Testis (tissue), 3 donors: ENCODE results near the gene HSP90B1. TPM values are rescaled to one million over a fixed set of nuclear protein-coding genes. Genes with fewer than 3 reads are reported as not detected.

Source experiments
- DNase-seq: peaks from one replicate; pipeline ENCODE4 v3.0.0-alpha.2; 2019
- H3K27ac ChIP-seq, 2 donors: fragments of 200-600 bp; sonication (generic); one replicate each; pipeline ENCODE4 v1.5.1; 2019
- H3K27me3 ChIP-seq: fragments of 200-600 bp; sonication (generic); one replicate; pipeline ENCODE4 v1.5.1; 2019
- H3K36me3 ChIP-seq: fragments of 200-600 bp; sonication (generic); one replicate; pipeline ENCODE4 v1.5.1; 2017; ENCODE audit warnings: low read depth; ENCODE audit errors: missing control alignments
- H3K4me1 ChIP-seq: fragments of 200-600 bp; sonication (generic); one replicate; pipeline ENCODE4 v1.5.1; 2019
- H3K4me3 ChIP-seq, 2 donors: fragments of 200-600 bp; sonication (generic); one replicate each; pipeline ENCODE4 v1.5.1; 2017 to 2019
- H3K9me3 ChIP-seq: fragments of 200-600 bp; sonication (generic); one replicate; pipeline ENCODE4 v1.5.1; 2017
- CTCF ChIP-seq, 3 experiments: fragments of 450-650 bp in 2 of 3; fragments of 200-600 bp in 1 of 3; sonication (generic) in 1 of 3; IDR thresholded peaks; one replicate each; pipeline ENCODE4 v1.5.1; 2016 to 2019; ENCODE audit warnings: antibody characterized with exemption in 3 of 3, mild to moderate bottlenecking in 2 of 3, moderate library complexity in 1 of 3
- POLR2A ChIP-seq: fragments of 450-650 bp; IDR thresholded peaks from one replicate; pipeline ENCODE4 v1.6.1; 2017; ENCODE audit warnings: antibody characterized with exemption, mild to moderate bottlenecking, moderate library complexity
- WGBS, 2 donors: methylation state at CpG; one replicate each; pipeline ENCODE4 v1.1.5; 2018; 5-methylcytosine and 5-hydroxymethylcytosine counted together
- intact Hi-C: fragments of 100-400 bp; cut with DNase I; formaldehyde crosslinking; loops from one replicate; pipeline ENCODE4 v1.15.1; 2023; ENCODE audit warnings: low total_unique reads
- polyA plus RNA-seq: library from polyadenylated mRNA; stranded (reverse); fragments of 350-450 nt; fragmentation: Illumina TruSeq; extraction: RNeasy Lipid Tissue Mini Kit (QIAGEN cat#74804); gene quantifications from one replicate; pipeline ENCODE4 v1.2.3, GENCODE V29; 2014; ENCODE audit warnings: low read depth, low replicate concordance; ENCODE audit not compliant: insufficient read depth
- total RNA-seq, 2 donors: library from RNA; depleted of rRNA; stranded (reverse); fragments of >200 nt; gene quantifications; one replicate each; pipeline ENCODE4 v1.2.3, GENCODE V29; 2016

Gene HSP90B1
- total and polyA plus RNA-seq, 3 donors from 2014 or later = 257 to 265 (median 259) TPM

DNA sequence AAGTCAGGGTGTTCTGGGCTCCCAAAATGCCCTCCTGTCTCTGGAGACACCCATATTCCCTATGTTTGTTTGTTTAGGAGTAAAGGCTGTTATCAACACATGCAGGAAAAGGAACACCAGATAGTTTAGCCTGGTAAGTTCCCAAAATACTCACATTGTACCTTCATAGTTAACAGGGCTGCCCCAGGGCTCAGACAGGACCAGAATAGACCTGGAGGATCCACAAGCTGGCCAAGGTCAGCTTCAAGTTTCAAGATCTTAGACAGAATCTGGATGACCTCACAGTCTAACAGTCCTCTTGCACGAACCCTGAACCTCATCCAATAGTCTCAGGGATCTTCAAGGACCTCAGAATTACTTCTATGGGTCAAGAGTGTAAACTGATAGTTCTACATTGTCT, 18.1 kb upstream of the HSP90B1 start:
- no peaks in the 10 kb centered on the region for H3K36me3 ChIP-seq
- intact Hi-C loops = no loop called here
- H3K27ac ChIP-seq = no peak overlapping the region
- H3K9me3 ChIP-seq = no peaks in the 10 kb centered on the region
- H3K4me3 ChIP-seq = no peak overlapping the region
- no peak for DNase-seq
- H3K27me3 ChIP-seq = no peaks in the 10 kb centered on the region
- no peaks in the 10 kb centered on the region for H3K4me1 ChIP-seq
- no peak for TF ChIP-seq POLR2A
- TF ChIP-seq CTCF (IDR thresholded peaks at IDR 0.05) = no peak
- WGBS, 2 donors = 43 to 50% methylated on average over 1 of the region's 1 CpG

DNA sequence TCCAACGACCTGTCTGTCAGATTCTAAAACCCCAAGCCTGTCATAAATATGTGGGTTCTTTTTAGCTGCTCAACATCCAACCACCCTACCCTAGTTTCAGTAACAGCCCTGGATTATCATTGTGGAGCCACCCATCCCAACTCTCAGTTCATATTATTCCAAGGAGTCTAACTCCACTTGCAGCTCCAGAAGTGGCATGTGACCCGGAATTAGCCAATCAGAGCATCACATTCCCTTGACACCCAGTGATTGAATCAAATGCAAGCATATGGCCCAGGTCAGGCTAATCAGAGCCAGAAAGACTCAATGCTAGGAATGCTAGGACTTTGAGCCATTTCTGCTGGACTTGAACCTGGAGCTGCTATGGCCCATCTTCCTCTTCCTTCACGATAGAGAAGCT, 17.1 kb upstream of the HSP90B1 start:
- Histone ChIP-seq H3K4me3 (no peak overlapping the region), H3K27ac (no peak overlapping the region), H3K36me3 (no peaks in the 10 kb centered on the region), H3K4me1 (no peaks in the 10 kb centered on the region), H3K27me3 (no peaks in the 10 kb centered on the region), H3K9me3 (no peaks in the 10 kb centered on the region)
- 84 to 92% methylated on average over 3 of the region's 3 CpGs for WGBS, 2 donors
- TF ChIP-seq CTCF (IDR thresholded peaks at IDR 0.05) (no peak), POLR2A (no peak)
- no peak for DNase-seq
- intact Hi-C loops = no loop called here

DNA sequence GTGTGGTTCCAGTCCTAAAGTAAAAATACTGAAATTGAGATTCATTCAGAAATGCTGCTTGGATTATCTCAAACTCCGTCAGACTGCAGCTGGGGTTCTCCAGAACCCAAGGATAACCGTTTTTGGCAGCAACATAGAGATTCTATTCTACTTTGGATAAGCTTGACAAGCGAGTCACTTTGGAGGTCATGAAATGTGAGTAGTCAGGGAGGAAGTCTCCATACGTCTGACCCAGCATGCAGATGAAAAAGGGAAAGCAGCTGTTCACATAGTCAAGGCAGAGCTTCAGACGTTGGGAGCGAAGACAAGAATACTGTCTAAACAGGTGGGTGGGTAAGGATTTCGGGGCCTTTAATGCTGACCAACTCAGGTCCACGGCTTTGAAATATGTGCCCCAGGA, 14.9 kb upstream of the HSP90B1 start:
- no peak overlapping the region for H3K4me3 ChIP-seq
- no peaks in the 10 kb centered on the region for H3K36me3 ChIP-seq
- H3K4me1 ChIP-seq = no peaks in the 10 kb centered on the region
- TF ChIP-seq POLR2A (no peak), CTCF (IDR thresholded peaks at IDR 0.05) (no peak)
- H3K9me3 ChIP-seq = no peaks in the 10 kb centered on the region
- DNase-seq = no peak
- intact Hi-C loops = no loop called here
- no peak overlapping the region for H3K27ac ChIP-seq
- no peaks in the 10 kb centered on the region for H3K27me3 ChIP-seq
- WGBS, 2 donors = 64 to 65% methylated on average over 8 of the region's 8 CpGs

GRCh38 chr12:103917873-103918272, 12.3 kb upstream of the HSP90B1 start:
- intact Hi-C loops = no loop called here
- no peak overlapping the region for H3K4me3 ChIP-seq
- H3K36me3 ChIP-seq = no peaks in the 10 kb centered on the region
- H3K9me3 ChIP-seq = no peaks in the 10 kb centered on the region
- no peak for DNase-seq
- no peak for TF ChIP-seq POLR2A
- no peak for TF ChIP-seq CTCF (IDR thresholded peaks at IDR 0.05)
- no peaks in the 10 kb centered on the region for H3K4me1 ChIP-seq
- no peak overlapping the region for H3K27ac ChIP-seq
- no peaks in the 10 kb centered on the region for H3K27me3 ChIP-seq
- 66 to 89% methylated on average over 3 of the region's 3 CpGs for WGBS, 2 donors

- Histone ChIP-seq H3K4me1 (peaks cover 4% of the 10 kb centered on the region), H3K27ac (no peak overlapping the region), H3K36me3 (no peaks in the 10 kb centered on the region), H3K9me3 (no peaks in the 10 kb centered on the region), H3K4me3 (no peak overlapping the region), H3K27me3 (no peaks in the 10 kb centered on the region)
- TF ChIP-seq POLR2A (no peak), CTCF (IDR thresholded peaks at IDR 0.05) (no peak)
- 80 to 83% methylated on average over 9 of the region's 9 CpGs for WGBS, 2 donors
- no peak for DNase-seq
- intact Hi-C loops = no loop called here
Observed at GRCh38 chr12:103924761-103925641, 5.2 kb upstream of the HSP90B1 start.
